Type B pancreatic cell (in vitro differentiated cells): ENCODE data around the gene VAPB. TPM values are rescaled to one million over a fixed set of nuclear protein-coding genes. Genes with fewer than 3 reads are reported as not detected.
A peak's percentile ranks its signal among the peaks of the same experiment; 100 is the strongest.

ENCODE experiments used
- DNase-seq: peaks from one replicate; pipeline ENCODE4 v3.0.0; 2021; ENCODE audit warnings: mixed read lengths; ENCODE audit not compliant: unreplicated experiment; ENCODE audit errors: extremely low spot score
- H3K27ac Mint-ChIP-seq: 2 replicates; pipeline ENCODE4 v1.8.0; 2021; ENCODE audit warnings: mild to moderate bottlenecking, mixed read lengths
- H3K27me3 Mint-ChIP-seq: 2 replicates; pipeline ENCODE4 v1.8.0; 2021; ENCODE audit warnings: mixed read lengths
- H3K36me3 Mint-ChIP-seq: 2 replicates; pipeline ENCODE4 v1.8.0; 2021; ENCODE audit warnings: mixed read lengths
- H3K4me1 Mint-ChIP-seq: one replicate; pipeline ENCODE4 v1.8.0; 2021; ENCODE audit warnings: mixed read lengths; ENCODE audit not compliant: unreplicated experiment
- H3K4me3 Mint-ChIP-seq: 2 replicates; pipeline ENCODE4 v1.8.0; 2021; ENCODE audit warnings: mild to moderate bottlenecking, mixed read lengths
- H3K9me3 Mint-ChIP-seq: 2 replicates; pipeline ENCODE4 v1.8.0; 2021; ENCODE audit warnings: mixed read lengths
- total RNA-seq: library from RNA; stranded (reverse); gene quantifications from 2 replicates; pipeline ENCODE4 v1.2.1, GENCODE V29; 2021; ENCODE audit warnings: low replicate concordance
- TF ChIP-seq, protein P1 (sequence below): fragments of 200-600 bp; sonication (generic); conservative IDR thresholded peaks from 2 replicates; pipeline ENCODE4 v1.5.0; 2021; ENCODE audit warnings: antibody characterized with exemption, mild to moderate bottlenecking

Gene VAPB
- total RNA-seq, 1 donor from 2014 or later = 58.9 TPM

DNA sequence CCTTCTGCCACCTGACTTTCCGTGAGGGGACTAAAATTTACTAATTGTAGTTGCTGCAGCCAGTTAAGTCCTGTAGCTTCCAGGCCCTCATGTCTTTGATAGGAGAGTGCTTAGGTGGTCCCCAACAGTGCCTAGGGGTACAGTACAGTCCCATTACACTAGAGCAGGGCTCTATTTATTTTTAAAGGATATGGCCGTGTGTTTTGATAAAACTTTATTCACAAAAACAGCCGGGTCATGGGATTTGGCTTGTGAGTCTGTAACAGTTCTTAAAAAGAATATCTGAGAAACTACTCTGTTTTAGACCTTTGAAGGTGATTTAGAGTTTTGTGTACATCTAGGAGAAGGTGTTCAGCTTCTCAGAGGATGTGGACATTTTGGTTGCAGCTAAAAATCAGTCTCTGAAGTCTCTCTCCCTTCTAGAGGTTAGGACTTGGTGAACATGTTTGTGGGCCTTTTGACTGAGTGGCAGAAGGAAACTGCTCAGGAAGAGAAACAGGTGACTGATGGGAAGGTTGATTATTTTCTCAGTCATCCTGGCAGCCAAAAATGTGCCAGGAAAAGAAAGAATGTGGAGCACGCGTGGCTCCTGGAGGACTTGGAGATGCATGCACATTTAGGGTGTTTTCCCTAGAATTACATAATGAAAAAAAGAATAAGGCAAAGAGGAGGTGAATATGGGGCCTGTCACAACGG, 57.4 kb downstream of the VAPB start:
- no peak for DNase-seq
- no peaks in the 10 kb centered on the region for H3K27me3 Mint-ChIP-seq
- H3K27ac Mint-ChIP-seq = no peak overlapping the region
- peaks cover 6% of the 10 kb centered on the region for H3K4me1 Mint-ChIP-seq
- TF ChIP-seq, protein P1, sequence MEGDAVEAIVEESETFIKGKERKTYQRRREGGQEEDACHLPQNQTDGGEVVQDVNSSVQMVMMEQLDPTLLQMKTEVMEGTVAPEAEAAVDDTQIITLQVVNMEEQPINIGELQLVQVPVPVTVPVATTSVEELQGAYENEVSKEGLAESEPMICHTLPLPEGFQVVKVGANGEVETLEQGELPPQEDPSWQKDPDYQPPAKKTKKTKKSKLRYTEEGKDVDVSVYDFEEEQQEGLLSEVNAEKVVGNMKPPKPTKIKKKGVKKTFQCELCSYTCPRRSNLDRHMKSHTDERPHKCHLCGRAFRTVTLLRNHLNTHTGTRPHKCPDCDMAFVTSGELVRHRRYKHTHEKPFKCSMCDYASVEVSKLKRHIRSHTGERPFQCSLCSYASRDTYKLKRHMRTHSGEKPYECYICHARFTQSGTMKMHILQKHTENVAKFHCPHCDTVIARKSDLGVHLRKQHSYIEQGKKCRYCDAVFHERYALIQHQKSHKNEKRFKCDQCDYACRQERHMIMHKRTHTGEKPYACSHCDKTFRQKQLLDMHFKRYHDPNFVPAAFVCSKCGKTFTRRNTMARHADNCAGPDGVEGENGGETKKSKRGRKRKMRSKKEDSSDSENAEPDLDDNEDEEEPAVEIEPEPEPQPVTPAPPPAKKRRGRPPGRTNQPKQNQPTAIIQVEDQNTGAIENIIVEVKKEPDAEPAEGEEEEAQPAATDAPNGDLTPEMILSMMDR = no peak
- H3K9me3 Mint-ChIP-seq = no peaks in the 10 kb centered on the region
- no peak overlapping the region for H3K4me3 Mint-ChIP-seq
- H3K36me3 Mint-ChIP-seq = peaks cover 26% of the 10 kb centered on the region

DNA sequence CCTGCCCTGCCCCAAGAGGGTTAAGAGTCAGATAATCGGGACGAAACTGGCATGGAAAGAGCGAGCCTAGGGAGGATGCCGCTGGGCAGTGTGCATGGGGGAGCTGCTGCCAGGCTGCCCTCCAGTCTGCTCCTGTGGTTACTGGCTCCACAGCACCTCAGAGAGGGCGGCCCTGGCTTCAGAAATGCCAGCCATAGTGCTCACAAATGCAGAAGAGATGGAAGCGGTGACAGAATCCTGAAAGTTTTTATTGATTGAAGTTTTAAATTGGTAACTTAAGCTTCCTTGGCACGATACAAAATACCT, 57.9 kb downstream of the VAPB start:
- TF ChIP-seq, protein P1 = no peak
- no peak for DNase-seq
- Mint-ChIP-seq H3K4me3 (no peak overlapping the region), H3K4me1 (peaks cover 6% of the 10 kb centered on the region), H3K9me3 (no peaks in the 10 kb centered on the region), H3K27ac (no peak overlapping the region), H3K27me3 (no peaks in the 10 kb centered on the region), H3K36me3 (peaks cover 26% of the 10 kb centered on the region)

DNA sequence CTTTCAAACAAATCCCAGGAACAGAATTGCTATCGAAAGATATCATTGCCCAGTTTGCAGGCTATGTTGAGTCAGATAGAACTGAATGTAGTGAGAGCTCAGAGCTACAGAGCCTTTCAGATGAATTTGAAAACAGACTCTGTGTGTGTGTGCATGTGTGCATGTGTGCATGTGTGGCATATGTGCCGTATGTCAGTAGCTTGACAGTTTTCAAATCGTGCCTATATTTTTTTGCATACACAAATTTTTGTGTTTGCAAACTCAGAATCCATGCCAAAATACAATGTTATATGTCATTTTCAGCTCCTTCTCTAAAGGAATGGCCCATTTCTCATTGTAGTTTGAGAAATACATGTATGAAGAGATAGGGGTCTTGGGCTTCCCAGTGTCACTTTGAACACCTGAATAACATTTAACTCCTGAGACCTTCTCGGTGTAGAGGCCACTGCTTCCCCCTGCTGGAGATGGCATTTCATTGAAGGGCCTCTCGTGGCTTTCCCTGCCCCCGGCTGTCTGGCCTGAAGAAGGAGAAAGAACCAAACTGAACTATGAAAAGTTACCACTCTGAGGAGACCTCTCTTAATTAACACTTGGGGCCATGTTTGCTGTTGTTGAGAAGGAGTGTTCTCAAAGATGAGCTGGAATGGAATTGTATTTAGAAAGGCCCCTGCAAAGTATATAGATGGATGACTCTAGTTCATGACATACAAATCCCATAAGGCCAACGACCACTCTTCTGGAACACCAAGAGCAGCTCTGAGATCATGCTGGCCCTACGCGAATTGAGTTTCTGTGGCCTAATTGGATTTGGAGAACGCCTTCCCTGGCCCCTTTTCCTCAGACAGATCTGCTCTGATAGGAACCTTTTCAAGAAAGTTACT, 58.7 kb downstream of the VAPB start:
- H3K4me3 Mint-ChIP-seq = no peak overlapping the region
- no peak overlapping the region for H3K27ac Mint-ChIP-seq
- peaks cover 6% of the 10 kb centered on the region for H3K4me1 Mint-ChIP-seq
- peaks cover 21% of the 10 kb centered on the region for H3K36me3 Mint-ChIP-seq
- H3K27me3 Mint-ChIP-seq = no peaks in the 10 kb centered on the region
- TF ChIP-seq, protein P1 = peak; percentile 74
- no peaks in the 10 kb centered on the region for H3K9me3 Mint-ChIP-seq
- no peak for DNase-seq

DNA sequence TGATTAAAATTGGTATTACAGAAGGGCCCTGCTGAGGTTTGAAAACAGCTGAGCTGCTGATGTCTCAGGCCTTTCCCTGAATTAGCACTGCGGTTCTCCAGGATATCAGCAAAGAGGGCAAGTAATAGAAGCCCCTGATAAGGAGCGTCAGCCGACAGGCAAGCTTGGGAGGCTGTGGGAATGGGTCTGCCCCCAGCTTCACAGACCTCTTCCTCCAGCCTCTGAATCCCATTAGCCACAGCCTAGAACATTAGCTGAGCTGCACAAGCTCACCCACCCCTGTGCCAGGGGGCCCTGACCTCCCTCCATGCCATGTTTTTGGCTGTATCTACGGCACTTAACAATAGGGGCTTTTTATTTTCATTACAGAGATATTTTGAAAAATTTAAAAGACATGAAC, 59.9 kb downstream of the VAPB start:
- no peak overlapping the region for H3K27ac Mint-ChIP-seq
- no peaks in the 10 kb centered on the region for H3K27me3 Mint-ChIP-seq
- no peak overlapping the region for H3K4me3 Mint-ChIP-seq
- H3K4me1 Mint-ChIP-seq = peaks cover 6% of the 10 kb centered on the region
- peaks cover 2% of the 10 kb centered on the region for H3K9me3 Mint-ChIP-seq
- no peak for DNase-seq
- TF ChIP-seq, protein P1 = no peak
- H3K36me3 Mint-ChIP-seq = peaks cover 17% of the 10 kb centered on the region

DNA sequence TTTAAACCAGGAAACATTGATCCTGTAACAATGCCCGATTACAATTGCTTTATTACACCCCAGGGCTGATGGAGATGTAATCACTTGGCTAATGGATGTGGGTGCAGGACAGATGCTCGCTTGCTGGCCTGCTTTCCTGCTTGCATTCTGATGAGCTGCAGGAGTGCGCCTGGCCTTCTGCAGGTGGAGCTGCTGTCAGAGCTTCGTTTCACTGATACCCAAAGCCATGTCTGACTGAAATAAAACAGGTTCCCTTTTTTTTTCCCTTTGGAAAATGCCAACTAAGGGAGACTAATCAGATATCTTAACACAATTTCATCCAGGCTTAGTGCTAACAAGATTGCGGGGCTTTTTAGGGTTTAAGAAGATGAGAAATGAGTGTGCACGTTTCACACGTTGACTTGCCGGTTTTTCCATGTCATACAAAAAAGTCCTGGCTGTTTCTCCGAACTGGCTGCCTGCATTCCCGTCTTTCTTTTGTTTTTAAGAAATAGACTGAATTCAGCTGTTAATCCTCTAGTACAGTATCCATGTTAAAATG, 60.7 kb downstream of the VAPB start:
- Mint-ChIP-seq H3K36me3 (peaks cover 18% of the 10 kb centered on the region), H3K27me3 (no peaks in the 10 kb centered on the region), H3K4me3 (no peak overlapping the region), H3K4me1 (peaks cover 6% of the 10 kb centered on the region), H3K27ac (no peak overlapping the region), H3K9me3 (peaks cover 10% of the 10 kb centered on the region)
- DNase-seq = no peak
- TF ChIP-seq, protein P1 = no peak
